ENCODE results near the gene CFAP99.

- TF ChIP-seq POLR2A (IDR thresholded peaks at IDR 0.05): no peak
- no peak for TF ChIP-seq CTCF (IDR thresholded peaks at IDR 0.05)
- no peak for TF ChIP-seq EP300 (IDR thresholded peaks at IDR 0.05)
Observed at GRCh38 chr4:2417226-2417764, 1.5 kb upstream of the CFAP99 start.
